ENCODE measurements around the gene ACTR3. TPM values are rescaled to one million over a fixed set of nuclear protein-coding genes. Genes with fewer than 3 reads are reported as not detected.

ACTR3 gene
- total RNA-seq, 4 donors from 2014 or later: 73.0 to 106 (median 89.7) TPM

- Histone ChIP-seq H3K27me3 (no peaks in the 10 kb centered on the region), H3K4me1 (peaks cover 0 to 92% (median 64%) of the 10 kb centered on the region in 4 donors), H3K4me3 (no peak overlapping the region), H3K36me3 (no peaks in the 10 kb centered on the region), H3K27ac (no peak overlapping the region), H3K9me3 (no peaks in the 10 kb centered on the region)
- DNase-seq (ENCODE audit: low spot score in 2 of 2): no peak
- 81 to 84% methylated on average over 4 of the region's 4 CpGs for WGBS, 2 donors
- TF ChIP-seq POLR2A (IDR thresholded peaks at IDR 0.05) (no peak), EP300 (IDR thresholded peaks at IDR 0.05) (no peak), CTCF (IDR thresholded peaks at IDR 0.05) (no peak)
These were observed 5.4 kb downstream of the ACTR3 start for GRCh38 chr2:113895301-113895700.

- H3K36me3 ChIP-seq: no peaks in the 10 kb centered on the region
- H3K9me3 ChIP-seq: no peaks in the 10 kb centered on the region
- H3K27me3 ChIP-seq: no peaks in the 10 kb centered on the region
- no peak for DNase-seq (ENCODE audit: low spot score in 2 of 2)
- no peak overlapping the region for H3K27ac ChIP-seq
- H3K4me1 ChIP-seq: peaks cover 0 to 94% (median 64%) of the 10 kb centered on the region in 4 donors
- TF ChIP-seq EP300 (IDR thresholded peaks at IDR 0.05) (no peak), POLR2A (IDR thresholded peaks at IDR 0.05) (no peak)
- WGBS, 2 donors: 50 to 70% methylated on average over 1 of the region's 1 CpG
- H3K4me3 ChIP-seq: no peak overlapping the region
These were observed 6.1 kb downstream of the ACTR3 start for GRCh38 chr2:113895819-113896563.

- no peaks in the 10 kb centered on the region for H3K9me3 ChIP-seq
- H3K27me3 ChIP-seq: no peaks in the 10 kb centered on the region
- DNase-seq (ENCODE audit: low spot score in 2 of 2): no peak
- 46 to 56% methylated on average over 2 of the region's 2 CpGs for WGBS, 2 donors
- TF ChIP-seq POLR2A (IDR thresholded peaks at IDR 0.05) (no peak), EP300 (IDR thresholded peaks at IDR 0.05) (no peak), CTCF (IDR thresholded peaks at IDR 0.05) (no peak)
- no peak overlapping the region for H3K27ac ChIP-seq
- peaks cover 0 to 93% (median 58%) of the 10 kb centered on the region in 4 donors for H3K4me1 ChIP-seq
- H3K36me3 ChIP-seq: no peaks in the 10 kb centered on the region
- no peak overlapping the region for H3K4me3 ChIP-seq
These were observed 6.9 kb downstream of the ACTR3 start for GRCh38 chr2:113896791-113897190.

GRCh38 chr2:113898081-113898480 lies 8.2 kb downstream of the ACTR3 start:
- Histone ChIP-seq H3K4me3 (no peak overlapping the region), H3K27me3 (no peaks in the 10 kb centered on the region), H3K36me3 (no peaks in the 10 kb centered on the region), H3K27ac (no peak overlapping the region), H3K9me3 (no peaks in the 10 kb centered on the region), H3K4me1 (peaks cover 0 to 93% (median 59%) of the 10 kb centered on the region in 4 donors)
- TF ChIP-seq POLR2A (IDR thresholded peaks at IDR 0.05): no peak
- no peak for TF ChIP-seq CTCF (IDR thresholded peaks at IDR 0.05)
- TF ChIP-seq EP300 (IDR thresholded peaks at IDR 0.05): no peak
- DNase-seq (ENCODE audit: low spot score in 2 of 2): no peak

GRCh38 chr2:113899166-113899565 lies 9.3 kb downstream of the ACTR3 start:
- no peaks in the 10 kb centered on the region for H3K36me3 ChIP-seq
- no peak for DNase-seq (ENCODE audit: low spot score in 2 of 2)
- H3K27ac ChIP-seq: no peak overlapping the region
- no peaks in the 10 kb centered on the region for H3K9me3 ChIP-seq
- TF ChIP-seq CTCF (IDR thresholded peaks at IDR 0.05) (no peak), EP300 (IDR thresholded peaks at IDR 0.05) (no peak)
- H3K4me1 ChIP-seq: peaks cover 0 to 91% (median 57%) of the 10 kb centered on the region in 4 donors
- no peaks in the 10 kb centered on the region for H3K27me3 ChIP-seq
- no peak overlapping the region for H3K4me3 ChIP-seq
